DMS153 treated with DMSO at 0.1 percent for 48 hours (cell line): Measurements from ENCODE around the gene SPEM2.

Source experiments
- DNase-seq: peaks from one replicate; lab custom pipeline; 2025; ENCODE audit not compliant: unreplicated experiment; lab: John Stamatoyannopoulos, UW

SPEM2 gene

DNA sequence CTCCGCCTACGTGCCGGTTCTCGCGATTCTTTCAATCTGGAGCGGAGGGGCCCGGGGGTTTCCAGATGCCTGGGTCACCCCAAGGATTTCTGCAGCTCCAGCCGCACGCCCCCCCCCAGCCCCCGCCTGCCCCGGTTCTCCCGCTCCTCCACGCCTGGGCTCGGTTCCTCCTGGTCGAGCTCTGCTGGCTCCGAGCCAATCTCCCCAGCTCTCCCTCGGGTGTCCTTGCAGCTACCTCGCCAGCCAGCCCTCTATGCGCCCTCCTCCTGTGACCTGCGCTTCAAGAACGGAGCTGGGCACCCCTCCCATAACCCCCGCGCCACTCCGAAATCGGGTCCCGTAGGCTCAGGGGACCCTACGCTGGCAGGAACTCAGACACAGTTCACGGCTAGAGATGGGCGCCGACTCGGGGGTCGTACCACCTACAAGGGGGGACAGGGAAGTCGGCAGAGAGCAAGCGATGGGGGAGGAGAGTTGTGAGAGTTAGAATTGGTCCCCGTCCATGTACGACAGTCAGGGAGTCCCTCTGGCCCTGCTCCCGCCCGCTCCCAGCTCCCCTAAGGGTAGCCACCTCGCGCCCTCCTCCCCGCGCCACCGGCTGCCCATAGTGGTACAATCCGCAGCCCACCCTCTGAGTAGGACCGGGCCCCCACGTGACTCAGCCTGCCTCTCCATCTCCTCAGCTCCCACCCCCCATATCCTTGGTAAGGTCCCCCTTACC, 14.9 kb downstream of the SPEM2 start:
- DNase-seq = no peak

DNA sequence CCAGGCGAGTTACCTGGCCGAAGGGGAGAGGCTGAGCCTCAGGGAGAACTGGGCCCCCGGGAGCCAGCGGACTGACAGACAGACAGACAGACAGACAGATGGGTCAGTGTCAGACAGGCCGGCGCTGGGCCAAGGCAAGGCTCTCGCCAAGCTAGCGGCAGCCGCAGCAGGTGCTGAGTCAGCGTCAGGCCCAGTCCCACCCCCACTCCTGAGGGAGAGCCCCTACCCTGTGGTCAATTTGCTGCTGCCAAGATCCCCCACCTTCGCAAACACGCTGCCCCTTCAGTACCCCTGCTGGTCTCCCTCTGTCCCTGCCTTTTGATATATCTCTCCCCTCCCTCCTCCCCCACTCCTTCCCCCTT, 15.4 kb downstream of the SPEM2 start:
- no peak for DNase-seq

DNA sequence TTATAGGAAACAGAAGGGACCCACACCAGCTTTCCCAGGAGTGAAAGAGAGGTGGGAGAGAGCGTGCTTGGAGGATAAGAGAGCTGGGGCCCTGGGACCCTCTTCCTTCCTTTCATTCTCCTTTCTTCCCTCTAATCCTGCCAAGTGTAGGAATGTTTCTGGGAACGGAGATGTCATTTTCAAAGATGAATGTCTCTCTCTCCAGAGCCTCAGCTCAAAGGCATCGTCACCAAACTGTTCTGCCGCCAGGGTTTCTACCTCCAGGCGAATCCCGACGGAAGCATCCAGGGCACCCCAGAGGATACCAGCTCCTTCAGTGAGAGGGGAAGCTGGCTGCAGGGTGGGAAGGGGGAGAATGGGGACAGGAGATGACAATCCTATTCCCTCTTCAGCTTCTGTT, 15.8 kb downstream of the SPEM2 start:
- no peak for DNase-seq

DNA sequence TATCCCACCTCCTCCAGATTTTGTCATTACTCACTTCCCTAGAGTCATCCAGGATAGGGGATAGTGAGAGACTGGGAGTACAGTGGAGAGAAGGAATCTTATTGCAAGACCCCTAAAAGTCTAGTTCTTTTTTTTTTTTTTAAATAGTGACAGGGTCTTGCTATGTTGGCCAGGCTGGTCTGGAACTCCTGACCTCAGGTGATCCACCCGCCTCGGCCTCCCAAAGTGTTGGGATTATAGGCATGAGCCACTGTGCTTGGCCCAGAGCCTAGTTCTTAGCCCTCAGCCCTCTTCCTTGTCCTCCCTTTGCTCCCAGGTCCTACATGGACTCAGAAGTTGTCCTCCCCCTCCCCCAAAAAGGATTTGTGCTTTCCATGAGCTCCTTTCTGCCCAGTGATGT, 16.7 kb downstream of the SPEM2 start:
- DNase-seq = no peak

DNA sequence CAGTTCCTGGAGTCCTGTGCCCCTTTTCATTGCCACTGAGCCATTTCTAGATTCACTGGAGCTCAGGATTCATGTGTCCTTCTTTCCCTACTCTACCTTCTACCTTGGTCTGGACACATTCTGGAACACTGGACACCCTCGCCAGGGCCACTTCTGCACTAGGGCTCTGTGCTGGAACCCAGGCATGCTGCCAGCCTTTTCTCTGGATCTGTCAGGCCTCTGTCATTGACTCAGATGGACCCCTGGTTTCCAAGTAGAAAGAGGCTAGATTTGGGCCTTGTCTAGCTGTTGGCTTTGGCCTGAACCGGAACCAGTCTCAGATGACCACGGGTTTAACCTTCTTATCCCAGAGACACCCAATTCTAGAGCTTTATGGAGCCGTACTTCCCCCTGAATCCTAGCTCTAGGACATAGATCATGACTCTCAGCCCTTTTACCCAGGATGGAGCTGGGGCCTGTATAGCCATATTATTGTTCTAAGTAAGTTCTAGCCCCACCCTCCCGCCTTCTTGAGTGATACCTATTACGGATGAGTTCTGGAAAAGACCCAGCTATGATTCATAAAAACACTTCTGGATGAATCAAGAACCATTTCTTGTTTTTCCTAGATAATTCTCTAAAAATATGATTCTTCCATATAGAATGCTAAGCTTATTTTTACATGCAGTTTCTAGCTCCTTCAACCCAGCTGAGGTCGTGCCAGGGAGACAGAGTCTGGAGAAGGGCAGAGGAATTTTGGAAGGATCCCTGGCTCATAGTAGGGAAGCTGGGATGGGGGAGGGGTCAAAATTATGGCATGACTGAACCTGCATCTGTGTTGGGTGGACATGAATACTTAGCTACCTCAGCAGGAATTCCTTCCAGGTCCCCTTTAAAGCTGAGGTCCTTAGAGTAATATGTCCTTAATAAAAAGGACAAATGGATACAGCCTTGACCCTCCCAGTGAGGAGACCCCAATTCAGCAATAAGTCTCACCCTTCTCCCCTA, 18.4 kb downstream of the SPEM2 start:
- DNase-seq = no peak

DNA sequence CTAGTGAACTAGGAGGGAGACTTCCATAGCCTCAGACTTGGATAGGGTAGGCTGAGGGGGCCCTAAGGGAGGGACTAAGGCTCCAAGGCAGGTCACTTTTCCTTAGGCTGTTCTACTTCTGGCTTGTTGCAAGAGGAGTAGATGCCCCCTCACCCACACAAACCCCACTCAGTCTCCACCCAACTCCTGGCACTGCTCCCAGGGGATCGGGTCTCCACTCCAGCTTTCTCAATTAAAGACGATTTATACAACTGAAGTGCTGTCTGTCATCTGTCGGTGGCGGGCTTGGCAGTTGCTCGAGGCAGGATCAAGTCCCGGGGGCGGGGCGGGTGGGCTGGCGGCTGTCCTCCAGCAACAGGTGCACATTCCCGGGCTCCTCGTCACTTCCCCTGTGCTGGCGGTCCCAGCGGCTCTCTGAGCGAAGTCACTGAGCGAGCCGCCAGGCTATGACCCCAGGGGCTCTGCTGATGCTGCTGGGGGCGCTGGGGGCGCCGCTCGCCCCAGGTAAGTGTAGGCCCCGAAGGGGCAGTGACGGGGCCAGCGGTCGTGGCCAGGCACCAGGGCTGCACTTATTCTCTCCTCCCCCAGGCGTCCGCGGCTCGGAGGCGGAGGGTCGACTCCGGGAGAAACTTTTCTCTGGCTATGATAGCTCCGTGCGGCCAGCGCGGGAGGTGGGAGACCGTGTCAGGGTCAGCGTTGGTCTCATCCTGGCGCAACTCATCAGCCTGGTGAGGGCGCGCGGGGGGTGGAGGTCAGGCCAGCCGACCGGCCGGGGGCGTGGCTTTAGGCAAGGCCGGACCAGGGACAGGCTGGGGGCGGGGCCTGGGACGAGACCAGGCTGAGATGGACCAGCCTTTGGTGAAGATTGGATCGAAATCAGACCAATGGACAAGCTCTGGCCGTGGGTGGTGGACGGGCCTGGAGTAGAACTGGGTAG, 19.5 kb downstream of the SPEM2 start, which contains the start of gene CHRNB1:
CHRNB1 (plus strand) TSS at position 380 of the 937 bp plus-strand sequence; CDS start at position 447, 67 bp downstream.
- DNase-seq = no peak

DNA sequence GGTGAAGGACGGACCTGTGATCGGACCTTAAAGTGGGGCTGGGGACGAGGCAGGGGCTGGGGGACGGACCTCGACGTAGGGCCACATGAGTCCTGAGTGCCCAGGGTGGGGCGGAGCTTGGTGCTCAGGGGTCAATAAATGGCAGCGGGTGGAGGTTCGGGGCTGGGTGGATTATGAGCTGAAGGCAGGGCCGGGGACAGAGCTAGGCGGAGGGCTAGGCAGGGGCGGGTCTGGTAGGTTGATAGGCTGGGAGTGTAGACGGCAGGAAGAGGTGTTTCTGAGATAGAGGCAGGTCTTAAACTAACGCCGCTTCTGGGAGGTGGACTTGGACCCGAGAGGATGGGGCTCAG, 20.2 kb downstream of the SPEM2 start:
- no peak for DNase-seq

DNA sequence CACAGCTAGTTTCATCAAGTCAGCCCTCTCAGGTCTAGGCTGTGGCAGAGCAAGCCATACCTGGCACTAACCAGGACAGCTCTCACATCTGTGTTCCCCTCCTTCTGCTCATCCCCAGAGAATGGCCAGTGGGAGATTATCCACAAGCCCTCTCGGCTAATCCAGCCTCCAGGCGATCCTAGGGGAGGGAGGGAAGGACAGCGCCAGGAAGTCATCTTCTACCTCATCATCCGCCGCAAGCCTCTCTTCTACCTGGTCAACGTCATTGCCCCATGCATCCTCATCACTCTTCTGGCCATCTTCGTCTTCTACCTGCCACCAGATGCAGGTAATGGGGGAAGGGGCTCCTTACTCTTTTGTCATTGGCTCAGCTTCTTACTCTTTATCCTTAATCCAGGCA, 23.0 kb downstream of the SPEM2 start:
- no peak for DNase-seq

DNA sequence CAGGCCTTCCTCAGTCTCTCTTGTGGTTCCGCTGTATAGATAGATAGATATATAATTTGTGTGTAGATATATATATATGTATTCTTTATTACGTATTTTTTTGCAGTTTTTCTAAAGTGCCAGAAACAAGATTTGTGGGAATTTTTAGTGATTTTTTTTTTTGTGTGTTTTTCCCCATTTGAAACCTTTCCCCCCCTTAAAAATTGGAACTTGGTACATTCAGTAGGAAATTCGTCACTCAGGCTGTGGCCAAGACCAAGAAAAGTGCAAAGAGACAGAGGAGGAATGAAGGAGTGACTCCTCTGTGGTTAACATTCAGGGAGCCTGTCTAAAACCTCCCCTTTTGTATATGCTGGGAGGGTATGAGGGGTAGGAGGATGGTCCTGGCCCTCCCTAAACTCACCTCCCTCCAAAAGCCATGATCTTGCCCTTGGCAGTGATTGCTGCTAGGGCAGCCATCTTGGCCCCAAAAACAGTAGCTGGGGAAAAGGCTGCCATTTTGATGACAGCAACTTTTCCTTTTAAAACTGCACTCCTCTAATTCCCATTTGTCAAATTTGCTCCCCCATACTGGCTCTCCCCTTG, 34.6 kb downstream of the SPEM2 start:
- no peak for DNase-seq

DNA sequence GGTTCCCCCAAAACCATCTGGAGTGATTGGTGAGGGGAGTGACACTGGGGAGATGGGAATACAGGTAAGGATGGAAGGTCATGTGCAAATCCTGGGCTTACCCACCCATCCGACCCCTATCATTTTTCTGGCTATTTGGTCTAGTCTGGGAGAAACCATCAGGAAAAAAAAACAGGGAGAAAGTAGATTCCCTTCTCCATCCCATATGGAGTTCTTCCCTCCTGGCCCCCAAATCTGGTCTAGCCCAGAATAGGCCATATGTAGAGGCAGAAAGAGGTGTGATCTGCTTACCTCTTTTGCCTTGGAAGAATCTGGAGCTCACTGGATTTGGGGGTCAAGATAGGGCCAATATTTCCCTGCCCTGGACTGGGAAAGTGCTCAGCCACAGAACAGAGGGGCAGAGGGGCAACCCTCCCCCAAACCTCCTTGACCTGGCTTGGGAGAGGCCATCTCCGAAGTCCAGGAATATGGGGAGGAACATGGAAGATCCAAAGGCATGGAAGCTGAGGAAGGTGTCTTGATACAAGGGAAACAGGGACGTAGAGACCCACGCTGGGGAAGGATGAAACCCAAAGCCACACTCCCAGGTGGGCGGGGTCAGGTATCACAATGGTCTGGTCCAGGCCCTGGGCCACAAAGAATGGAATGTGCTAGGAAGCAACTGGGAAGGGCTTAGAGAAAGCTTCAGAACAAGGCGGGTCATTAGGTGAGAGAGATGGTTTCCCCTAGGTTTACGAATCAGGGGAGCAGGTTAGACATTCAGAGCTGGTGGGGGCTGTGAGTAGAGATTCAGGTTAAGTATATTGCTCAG, 35.6 kb downstream of the SPEM2 start:
- no peak for DNase-seq

DNA sequence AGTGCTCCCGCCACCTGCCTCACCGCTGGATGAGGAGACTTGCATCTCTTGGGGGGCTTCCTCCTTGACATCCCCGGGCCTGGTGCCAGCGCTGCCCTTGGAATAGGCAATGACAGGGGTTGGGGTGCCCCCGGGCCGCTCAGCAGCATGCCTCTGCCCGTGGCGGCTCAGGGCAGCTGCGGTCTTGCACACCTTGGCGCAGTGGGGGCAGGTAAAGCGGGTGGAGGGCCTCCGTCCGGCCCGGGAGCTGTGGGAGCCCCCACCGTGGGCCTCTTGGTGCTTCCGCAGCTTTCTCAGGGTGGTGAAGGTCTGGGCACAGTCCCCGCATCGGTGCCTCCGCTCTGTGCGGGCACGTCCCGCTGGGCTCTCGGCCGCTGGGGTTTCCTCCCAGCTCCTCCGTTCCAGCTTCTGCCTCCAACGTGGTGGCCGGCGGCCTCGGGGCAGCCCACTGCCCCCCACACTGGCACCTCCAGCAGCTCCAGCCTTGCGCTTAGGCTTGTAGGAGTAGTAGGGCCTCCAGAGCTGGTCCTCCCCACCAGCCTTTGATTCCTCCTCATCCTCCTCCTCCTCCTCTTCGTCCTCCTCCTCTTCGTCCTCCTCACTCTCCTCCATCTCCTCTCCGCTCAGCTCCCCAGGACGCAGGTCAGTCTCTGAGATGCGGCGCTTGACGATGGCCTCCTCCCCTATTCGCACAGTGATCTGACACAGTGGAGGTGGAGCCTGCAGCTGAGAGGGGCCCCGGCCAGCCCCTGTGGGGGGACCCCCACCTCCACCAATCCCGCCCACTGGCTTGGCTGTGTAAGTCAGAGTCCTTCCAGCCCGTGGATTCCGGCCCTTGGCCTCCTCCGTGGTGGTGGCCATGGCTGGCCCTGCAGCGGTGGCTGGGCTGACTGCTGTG, 37.3 kb downstream of the SPEM2 start:
- no peak for DNase-seq

DNA sequence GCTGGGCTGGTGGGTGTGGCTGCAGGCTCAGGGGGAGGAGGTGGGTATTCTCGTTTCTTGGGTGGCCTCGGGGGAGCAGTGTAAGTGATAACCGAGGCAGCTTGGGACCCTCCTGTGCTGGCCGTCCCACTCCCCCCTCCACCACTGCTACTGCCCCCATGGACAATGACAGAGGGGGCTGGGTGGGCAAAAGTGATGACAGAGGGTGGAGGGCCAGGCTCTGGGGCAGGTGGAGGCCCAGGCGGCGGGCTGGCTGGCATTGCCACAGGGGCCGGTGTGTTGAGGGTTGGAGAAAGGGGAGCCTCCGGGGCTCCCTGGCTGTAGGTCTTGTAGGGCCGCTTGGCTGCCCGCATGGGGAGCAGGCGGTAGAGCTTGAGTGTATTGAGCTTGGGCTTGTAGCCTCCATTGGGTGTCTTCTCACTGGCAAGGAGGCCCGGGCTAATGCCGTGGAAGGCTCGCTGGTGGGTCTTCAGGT, 38.0 kb downstream of the SPEM2 start:
- no peak for DNase-seq

DNA sequence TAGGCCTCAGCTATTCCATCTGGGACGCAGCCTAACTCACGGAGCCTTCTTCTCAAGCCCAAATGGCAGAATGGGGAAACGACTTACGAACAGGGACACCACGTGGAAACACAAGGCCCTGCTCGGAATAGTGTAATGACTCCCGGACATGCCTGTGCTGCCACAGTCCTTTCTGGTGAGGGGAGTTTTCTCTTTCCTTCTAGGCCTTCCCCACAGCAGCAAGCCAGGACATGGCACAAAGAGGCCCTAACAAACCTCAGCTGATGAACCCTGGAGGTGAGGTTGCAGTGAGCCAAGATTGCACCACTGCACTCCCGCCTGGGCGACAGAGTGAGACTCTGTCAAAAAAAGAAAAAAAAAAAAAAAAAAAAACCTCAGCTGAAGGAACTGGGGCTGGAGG, 38.7 kb downstream of the SPEM2 start:
- no peak for DNase-seq

DNA sequence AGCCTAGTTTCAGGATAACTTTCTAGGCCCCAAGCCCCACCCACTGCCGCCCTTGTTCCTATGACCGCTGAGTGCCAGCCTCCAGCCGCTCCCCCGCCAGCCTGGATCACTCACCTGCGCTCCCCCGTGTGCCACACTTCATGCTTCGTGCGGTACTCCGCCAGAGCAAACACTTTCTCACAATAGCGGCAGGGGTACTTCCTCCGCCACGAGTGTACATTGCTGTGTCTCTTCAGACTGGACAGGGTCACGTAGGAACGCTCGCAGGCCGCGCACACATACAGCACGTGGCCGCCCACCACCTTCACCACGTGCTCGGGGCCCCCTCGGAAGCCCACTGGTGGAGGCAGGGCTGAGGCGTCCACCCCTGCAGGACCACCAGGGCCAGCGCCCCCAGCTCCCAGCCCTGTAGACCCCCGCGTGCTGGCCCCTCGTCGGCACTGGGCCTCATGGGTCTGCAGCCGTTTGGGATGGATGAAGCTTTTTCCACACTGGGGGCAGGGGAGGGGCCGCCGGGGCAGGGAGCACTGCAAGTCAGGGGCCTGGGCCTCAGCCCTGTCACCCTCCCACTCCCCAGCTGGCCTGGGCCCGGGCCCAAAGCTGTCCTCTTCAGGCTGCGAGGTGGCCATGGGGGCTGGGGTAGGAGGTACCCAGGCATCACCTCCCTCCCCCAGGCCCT, 40.3 kb downstream of the SPEM2 start:
- no peak for DNase-seq

DNA sequence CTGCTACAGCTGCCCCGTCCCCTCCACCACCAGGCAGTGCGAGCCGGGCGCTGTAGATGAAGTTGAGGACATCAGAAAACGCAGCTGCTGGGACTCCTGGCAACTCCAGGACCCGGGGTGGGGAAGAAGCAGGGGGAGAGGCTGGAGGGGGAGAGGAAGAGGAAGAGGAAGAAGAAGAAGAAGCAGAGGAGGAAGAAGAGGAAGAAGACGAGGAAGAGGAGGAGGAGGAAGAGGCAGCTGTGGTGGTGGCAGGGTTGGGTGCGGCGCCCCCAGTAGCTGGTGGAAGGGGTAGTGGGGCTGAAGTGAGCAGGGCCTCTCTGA, 40.9 kb downstream of the SPEM2 start:
- no peak for DNase-seq

DNA sequence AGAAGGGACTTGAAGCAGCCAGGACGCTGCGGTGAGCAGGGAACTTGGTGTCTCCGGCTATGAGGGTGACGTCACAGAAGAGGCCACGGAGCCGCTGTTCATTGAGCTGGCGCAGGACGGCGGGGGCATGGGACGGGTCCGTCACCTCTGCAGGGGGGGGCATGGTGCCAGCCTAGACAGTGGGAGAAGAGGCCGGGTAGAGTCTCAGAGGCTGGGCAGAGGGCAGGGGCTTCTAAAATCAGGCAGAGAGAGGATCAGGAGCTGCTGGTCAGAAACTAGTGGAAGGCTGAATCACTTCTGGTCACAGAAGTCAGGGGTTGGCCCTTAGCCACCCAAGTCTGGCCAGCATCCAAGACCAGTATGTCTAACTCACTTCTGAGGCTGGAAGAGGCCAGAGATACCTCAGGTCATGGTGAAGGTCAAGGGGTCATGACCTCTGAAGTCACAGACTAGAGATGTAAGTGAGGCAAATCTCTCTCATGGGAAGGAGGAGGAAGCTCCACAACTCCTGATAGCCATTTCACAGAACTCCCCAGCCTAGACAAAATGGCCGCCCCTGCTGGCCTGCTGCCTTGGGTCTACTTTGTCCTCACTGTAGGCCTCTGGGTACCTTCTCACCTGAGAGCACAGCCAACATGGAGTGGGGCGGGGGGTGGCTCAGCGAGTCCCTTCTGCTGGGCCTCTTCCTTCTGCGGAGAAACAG, 41.4 kb downstream of the SPEM2 start:
- no peak for DNase-seq

DNA sequence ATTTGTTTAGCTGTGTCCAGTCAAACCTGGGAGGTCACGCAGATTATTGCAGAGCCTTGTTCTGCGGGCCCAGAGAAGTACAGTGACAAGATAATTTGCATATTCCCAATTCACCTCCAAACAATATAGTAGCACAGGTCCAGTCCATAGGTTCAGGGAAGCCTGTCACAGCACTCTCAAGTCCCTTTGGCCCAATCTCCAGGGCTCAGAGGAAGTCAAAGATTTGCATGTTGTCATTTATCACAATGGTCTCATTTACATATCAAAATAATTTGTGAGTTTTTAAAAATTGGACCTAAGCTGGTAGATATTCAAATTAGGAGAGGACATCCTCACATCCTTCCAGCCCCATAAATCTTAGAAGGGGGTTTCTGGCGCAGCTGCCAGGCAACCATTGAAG, 42.1 kb downstream of the SPEM2 start:
- DNase-seq = no peak

DNA sequence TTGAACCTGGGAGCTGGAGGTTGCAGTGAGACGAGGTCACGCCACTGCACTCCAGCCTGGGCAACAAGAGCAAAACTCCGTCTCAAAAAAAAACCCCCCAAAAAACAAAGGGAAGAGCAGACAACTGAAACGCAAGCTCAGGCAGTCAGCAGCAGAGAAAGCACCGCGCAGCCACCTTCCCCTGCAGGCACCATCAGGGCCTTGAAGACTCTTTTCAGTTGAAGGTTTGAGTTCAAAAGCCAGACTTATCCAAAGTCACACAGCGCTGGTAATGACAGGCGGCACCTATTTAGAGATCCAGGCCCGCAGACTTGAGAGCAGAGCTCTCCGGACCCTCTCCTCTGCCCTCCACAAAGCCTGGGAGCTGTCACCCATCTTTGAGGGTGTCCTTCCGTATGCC, 42.9 kb downstream of the SPEM2 start:
- no peak for DNase-seq
